NT2/D1 (cell line): Measurements from ENCODE around the gene ZNF501.

Experiments
- DNase-seq: peaks from one replicate; pipeline ENCODE4 v3.0.0-alpha.2; 2011; ENCODE audit warnings: low read depth, low spot score
- H3K27me3 ChIP-seq: 2 replicates; pipeline ENCODE4 v1.6.0; 2011; ENCODE audit warnings: mild to moderate bottlenecking; ENCODE audit not compliant: insufficient read length, insufficient read depth
- H3K36me3 ChIP-seq: 2 replicates; pipeline ENCODE4 v1.6.1; 2011; ENCODE audit warnings: mild to moderate bottlenecking, low read length, mixed read lengths; ENCODE audit not compliant: insufficient read depth, insufficient read length
- H3K4me1 ChIP-seq: 2 replicates; pipeline ENCODE4 v1.5.1; 2011; ENCODE audit not compliant: insufficient read depth, insufficient read length
- H3K4me3 ChIP-seq: 2 replicates; pipeline ENCODE4 v1.5.1; 2011; ENCODE audit warnings: low read depth; ENCODE audit not compliant: insufficient read length
- H3K9ac ChIP-seq: 2 replicates; pipeline ENCODE4 v1.6.0; 2011; ENCODE audit warnings: low read depth; ENCODE audit not compliant: insufficient read length
- H3K9me3 ChIP-seq: 2 replicates; pipeline ENCODE4 v1.5.1; 2011; ENCODE audit warnings: mild to moderate bottlenecking, low read length; ENCODE audit not compliant: insufficient read depth
- SUZ12 ChIP-seq: IDR thresholded peaks from 2 replicates; pipeline ENCODE4 v1.6.1; 2011; ENCODE audit not compliant: insufficient read length, insufficient read depth; ENCODE audit errors: extremely low read depth
- YY1 ChIP-seq: IDR thresholded peaks from 2 replicates; pipeline ENCODE4 v1.6.1; 2011; ENCODE audit not compliant: insufficient read length, insufficient read depth
- ZNF274 ChIP-seq: IDR thresholded peaks from 2 replicates; pipeline ENCODE4 v1.6.1; 2011; ENCODE audit warnings: mild to moderate bottlenecking, low read depth, low read length

The ZNF501 gene

GRCh38 chr3:44729384-44729910, at the start of gene ZNF501:
Gene ZNF501, plus strand, starts transcription at chr3:44729635. Its CDS starts 4,787 bp downstream, at chr3:44734422.
- no peak for TF ChIP-seq SUZ12
- TF ChIP-seq YY1, result no peak
- no peak for TF ChIP-seq ZNF274
- Histone ChIP-seq H3K9me3 (peaks cover 80% of the 10 kb centered on the region), H3K4me3 (peak within 1 kb of the TSS; percentile 83), H3K27me3 (no peaks in the 10 kb centered on the region), H3K4me1 (no peaks in the 10 kb centered on the region), H3K36me3 (peaks cover 35% of the 10 kb centered on the region), H3K9ac (peak within 1 kb of the TSS; percentile 68)
- peak; percentile 81 for DNase-seq

DNA sequence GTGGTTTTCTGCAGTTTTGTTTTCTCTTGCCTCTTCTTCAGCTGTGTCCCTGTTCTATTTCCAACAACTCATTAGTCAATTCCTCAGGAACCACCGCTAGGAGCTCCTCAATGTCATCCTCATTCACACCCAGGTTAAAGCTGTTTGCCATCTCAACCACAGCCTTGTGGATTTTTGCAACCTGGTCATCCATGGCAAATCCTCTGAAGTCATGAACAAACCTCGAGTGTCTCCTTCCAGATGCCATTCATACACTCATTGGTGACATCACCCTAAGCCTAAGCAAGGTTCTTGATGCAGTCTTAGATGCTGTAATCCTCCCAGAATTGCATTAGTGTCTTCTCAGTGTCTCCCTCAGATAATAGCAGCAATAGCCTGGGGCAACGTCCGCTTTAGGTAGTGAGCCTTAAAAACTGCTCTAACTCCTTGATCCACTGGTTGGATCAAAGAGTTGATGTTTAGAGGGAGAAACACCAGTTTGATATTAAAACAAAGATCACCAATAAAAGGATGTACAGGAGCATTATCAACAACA, 48.4 kb upstream of the ZNF501 start:
- no peak for TF ChIP-seq SUZ12
- TF ChIP-seq ZNF274, result no peak
- TF ChIP-seq YY1, result no peak

GRCh38 chr3:44682182-44682896, 47.1 kb upstream of the ZNF501 start:
- Histone ChIP-seq H3K9me3 (peaks cover 20% of the 10 kb centered on the region), H3K4me1 (no peaks in the 10 kb centered on the region), H3K36me3 (peaks cover 30% of the 10 kb centered on the region), H3K27me3 (no peaks in the 10 kb centered on the region), H3K4me3 (no peak overlapping the region), H3K9ac (no peak overlapping the region)
- no peak for DNase-seq
- TF ChIP-seq YY1 (no peak), SUZ12 (no peak), ZNF274 (no peak)

More for the DNA sequence above, 48.4 kb upstream of the ZNF501 start:
- peaks cover 30% of the 10 kb centered on the region for H3K36me3 ChIP-seq
- no peaks in the 10 kb centered on the region for H3K27me3 ChIP-seq
- no peak overlapping the region for H3K4me3 ChIP-seq
- H3K9me3 ChIP-seq, result peaks cover 16% of the 10 kb centered on the region
- no peak overlapping the region for H3K9ac ChIP-seq
- no peaks in the 10 kb centered on the region for H3K4me1 ChIP-seq
- no peak for DNase-seq

- H3K4me1 ChIP-seq, result no peaks in the 10 kb centered on the region
- H3K9ac ChIP-seq, result peak overlapping the region; percentile 84
- peaks cover 20% of the 10 kb centered on the region for H3K9me3 ChIP-seq
- peak overlapping the region; percentile 77 for H3K4me3 ChIP-seq
- peak; percentile 85 for DNase-seq
- H3K36me3 ChIP-seq, result peaks cover 30% of the 10 kb centered on the region
- H3K27me3 ChIP-seq, result peaks cover 18% of the 10 kb centered on the region
- TF ChIP-seq YY1 (no peak), ZNF274 (no peak), SUZ12 (no peak)
Observed at GRCh38 chr3:44685128-44685800, 44.2 kb upstream of the ZNF501 start.

DNA sequence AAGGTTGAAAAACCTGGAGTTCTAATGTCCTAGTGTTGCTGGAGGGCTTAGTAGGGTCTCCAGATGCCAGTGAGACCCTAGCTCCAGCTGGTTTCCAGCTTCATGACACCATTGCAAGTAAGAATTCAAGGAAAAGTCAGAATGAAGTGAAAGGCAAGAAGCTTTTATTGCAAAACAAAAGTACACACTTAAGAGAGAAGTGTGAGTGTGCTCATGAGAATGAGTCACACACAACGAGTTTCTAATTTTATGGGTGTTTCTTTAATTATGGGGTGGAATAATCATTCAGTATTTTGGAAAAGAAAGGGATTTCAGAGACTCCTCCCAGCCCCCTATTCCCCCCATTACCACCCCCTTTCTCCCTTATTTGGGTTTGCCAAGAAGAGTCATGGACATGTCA, 41.5 kb upstream of the ZNF501 start:
- Histone ChIP-seq H3K27me3 (peaks cover 34% of the 10 kb centered on the region), H3K36me3 (peaks cover 15% of the 10 kb centered on the region), H3K9me3 (peaks cover 20% of the 10 kb centered on the region), H3K4me3 (no peak overlapping the region), H3K9ac (no peak overlapping the region), H3K4me1 (no peaks in the 10 kb centered on the region)
- no peak for TF ChIP-seq SUZ12
- TF ChIP-seq ZNF274, result no peak
- no peak for TF ChIP-seq YY1
- no peak for DNase-seq

- Histone ChIP-seq H3K4me3 (peak within 1 kb of the TSS; percentile 85), H3K9ac (peak within 1 kb of the TSS; percentile 85), H3K4me1 (no peaks in the 10 kb centered on the region), H3K36me3 (peaks cover 8% of the 10 kb centered on the region), H3K27me3 (no peaks in the 10 kb centered on the region), H3K9me3 (peaks cover 55% of the 10 kb centered on the region)
- peak; percentile 86 for DNase-seq
- TF ChIP-seq YY1 (peak; percentile 21), ZNF274 (no peak)
Observed at GRCh38 chr3:44712455-44713075, 16.9 kb upstream of the ZNF501 start, which contains the start of gene ZNF502. Gene ZNF502, plus strand, starts transcription at chr3:44712660. Its CDS starts 7,602 bp downstream, at chr3:44720262.
